Measurements from ENCODE around the gene SPINK1.
"Not testable (repeated sequence)": the region's sequence is repeated elsewhere in the genome, so short reads cannot be mapped to it uniquely, and the experiment has no call there.

The SPINK1 gene

DNA sequence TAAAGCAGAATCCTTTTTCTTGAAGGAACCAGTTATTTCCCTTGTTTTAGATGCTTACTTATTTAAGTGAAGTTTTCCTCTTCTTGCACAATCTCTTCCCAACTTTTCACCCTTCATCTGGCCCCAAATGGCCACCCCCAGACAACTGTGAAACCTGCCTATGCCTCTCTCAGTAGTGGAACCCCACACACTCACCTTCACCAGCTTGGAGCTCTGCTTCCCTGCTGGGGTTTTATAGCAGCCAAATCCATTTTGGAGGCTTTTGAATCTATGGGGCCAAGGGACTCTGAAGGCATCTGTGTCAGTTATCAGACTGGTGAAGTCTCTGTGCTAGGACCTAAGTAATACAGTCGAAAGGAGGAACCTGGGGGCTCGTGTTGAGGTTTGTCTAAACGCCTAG is 22.9 kb upstream of the SPINK1 start:
- DNase-seq, result no peak

DNA sequence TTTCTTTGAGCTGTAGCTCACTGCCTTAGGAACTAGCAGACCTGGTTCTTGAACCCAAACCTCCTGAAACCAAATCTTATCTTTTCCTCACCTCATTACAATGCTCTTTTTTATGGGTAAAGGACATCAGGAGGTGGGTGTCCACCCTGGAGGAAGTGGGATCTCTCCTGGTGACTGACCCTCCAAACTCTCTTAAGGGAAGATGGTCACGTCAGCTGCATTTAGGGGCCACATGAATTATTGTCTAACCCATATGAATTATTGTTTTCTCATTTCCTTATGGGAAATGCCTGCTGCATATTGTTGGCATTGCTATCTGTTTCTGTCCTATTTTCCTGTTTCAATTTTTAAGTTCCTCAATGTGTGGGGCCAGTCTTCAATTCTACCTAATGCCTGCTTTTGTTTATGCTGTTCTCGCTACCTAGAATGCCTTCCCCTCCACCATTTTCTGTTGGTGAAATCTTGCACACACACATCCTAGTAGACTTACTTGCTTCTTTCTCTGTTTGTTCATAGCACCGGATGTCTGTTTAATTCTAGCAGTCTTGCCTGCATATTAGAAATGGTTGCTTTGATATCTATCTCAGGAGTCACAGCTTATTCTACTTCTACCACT is 22.0 kb upstream of the SPINK1 start:
- no peak for DNase-seq

DNA sequence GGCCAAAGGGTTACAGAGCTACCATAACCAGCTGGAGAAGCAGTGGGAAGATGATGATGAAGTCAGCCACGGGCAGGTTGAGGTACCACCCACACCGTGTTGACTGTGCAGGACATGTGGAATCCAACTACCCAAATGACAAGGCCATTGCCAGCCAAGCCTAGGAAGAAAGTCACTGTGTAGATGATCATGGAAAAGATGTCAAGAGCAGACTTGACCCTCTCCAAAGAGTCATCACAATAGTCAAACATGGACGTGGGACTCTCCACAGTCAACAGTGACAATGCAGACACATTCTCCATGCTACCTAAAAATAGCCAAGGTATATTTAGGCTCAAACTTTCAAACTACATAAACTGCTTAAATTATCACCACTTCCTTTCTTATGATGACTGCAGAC is 20.9 kb upstream of the SPINK1 start:
- DNase-seq, result no peak

DNA sequence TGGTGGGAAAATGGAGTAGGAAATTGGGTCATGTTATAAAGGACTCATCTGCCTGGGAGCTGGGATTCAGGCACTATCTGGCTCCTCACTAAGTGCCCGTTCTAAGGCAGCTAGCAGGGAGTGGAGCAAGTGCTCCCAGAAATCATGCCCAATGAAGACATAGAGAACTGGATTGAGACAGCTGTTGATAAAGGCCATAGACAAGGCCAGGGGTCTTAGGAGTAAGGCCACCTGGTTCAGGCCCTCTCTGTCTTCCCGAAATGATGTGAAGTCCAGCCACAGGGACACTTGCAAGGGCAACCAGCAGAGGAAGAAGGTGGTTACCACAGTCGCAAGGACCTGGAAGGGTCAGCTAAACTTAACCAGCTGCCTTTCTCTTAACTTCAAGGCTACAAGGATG is 20.1 kb upstream of the SPINK1 start:
- DNase-seq, result no peak

DNA sequence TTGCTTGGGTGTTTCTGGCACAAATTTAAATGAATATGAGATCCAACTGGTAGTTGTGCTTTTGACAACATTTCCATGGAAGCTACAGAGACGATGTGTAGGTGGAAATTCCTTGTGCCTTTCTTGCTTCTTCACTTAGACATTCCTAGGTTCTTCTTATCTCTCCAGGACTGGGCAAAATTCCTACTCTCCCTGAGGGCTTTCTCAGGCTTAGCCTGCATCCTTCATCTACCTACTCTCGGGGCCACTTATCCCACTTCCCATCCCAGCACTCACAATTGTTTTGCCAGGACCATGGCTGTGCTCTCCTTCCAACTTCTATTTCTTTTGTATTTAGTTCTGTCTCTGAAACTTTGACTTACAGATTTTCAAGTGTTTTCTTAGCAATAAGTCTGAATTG is 17.8 kb upstream of the SPINK1 start:
- no peak for DNase-seq

DNA sequence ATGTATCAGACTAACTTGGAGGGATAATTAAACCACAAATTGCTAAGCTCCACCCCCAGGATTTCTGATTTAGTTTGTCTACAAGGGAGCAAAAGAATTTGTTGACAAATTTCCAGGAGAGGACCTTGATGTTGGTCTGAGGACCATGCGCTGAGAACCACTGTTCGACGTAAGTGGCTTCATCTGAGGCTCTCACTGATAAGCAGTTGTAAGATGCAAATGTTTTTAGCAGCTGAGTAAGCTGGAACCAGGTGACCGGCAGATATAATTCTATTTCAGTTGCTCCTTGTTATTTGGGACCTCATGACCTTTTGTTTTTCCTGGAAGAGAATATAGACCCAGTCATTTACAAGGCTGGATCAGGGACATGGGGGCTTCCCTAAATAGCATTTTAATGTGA is 14.1 kb upstream of the SPINK1 start:
- no peak for DNase-seq

DNA sequence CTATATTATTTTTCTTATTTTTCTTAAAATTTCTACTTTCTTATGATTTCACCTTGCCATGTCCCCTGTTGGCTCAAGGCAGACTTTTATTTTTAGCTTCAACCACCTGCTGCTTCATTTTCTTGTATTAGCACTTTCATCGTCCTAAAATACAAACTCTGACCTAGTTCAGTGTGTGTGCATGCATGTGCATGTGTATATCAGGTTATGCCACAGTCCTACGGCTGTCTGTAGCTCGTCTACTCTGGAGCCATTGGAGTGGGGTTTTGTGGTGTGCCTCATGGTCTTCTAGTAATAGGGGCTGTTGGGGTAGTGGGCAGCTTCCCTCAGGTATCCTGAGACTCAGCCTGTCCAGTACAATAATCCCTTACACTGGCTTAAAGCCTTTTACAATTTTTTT is 13.4 kb upstream of the SPINK1 start:
- DNase-seq, result no peak

DNA sequence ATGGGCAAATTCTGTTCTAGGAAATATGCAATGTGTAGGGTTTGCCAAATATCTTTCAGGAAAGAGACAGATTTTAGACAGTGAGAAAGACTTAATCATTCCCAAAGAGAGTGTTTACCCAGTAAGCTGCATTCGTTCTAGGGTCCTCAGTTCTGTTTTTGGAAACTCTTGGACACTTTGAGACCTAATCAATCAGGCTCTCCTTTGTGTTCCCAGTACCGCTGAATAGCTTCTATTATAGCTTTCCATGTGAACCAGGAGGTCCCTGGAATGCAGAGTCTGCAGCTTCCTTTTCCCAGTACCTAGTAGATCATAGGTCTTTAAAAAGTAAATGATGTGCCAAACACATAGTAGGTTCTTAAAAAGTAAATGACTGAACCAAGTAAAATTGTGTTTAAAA is 11.4 kb upstream of the SPINK1 start:
- no peak for DNase-seq

DNA sequence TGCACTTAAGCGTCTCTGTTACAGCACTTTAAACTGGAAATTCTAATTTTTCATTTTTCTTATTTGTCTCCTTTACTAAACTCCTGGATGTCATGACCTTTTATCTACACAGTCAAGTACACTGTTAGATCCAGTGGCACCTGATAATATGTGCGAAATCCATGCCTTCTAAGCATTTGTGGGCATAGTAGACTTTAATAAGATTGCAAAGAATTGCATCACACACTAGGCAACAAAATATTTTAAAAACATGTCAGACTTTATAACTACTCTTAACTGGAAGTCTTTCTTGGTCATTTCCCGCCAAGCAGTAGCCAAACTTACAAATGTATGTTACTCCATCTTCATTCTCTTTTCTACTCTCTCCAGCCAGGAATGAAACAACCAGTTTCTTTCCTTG is 5.0 kb upstream of the SPINK1 start:
- no peak for DNase-seq

DNA sequence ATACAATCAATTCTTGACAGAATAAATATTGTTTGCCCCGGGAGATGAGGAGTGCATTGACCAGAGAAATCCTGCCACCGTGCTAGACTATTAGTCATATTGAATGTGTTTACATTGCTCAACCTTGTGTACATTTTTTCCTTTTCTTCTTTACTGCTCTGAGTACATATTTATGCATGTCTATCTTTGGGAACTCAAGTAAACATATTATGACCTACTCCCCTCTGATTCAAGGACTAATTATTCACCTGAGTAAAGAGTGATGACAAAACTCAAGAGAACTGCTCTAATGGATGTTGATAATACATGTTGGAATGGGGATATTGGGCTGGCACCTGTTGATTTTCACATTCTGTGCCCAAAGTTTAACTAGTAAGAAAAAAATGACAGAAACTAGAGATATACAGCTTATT is 3.9 kb upstream of the SPINK1 start:
- DNase-seq, result no peak

DNA sequence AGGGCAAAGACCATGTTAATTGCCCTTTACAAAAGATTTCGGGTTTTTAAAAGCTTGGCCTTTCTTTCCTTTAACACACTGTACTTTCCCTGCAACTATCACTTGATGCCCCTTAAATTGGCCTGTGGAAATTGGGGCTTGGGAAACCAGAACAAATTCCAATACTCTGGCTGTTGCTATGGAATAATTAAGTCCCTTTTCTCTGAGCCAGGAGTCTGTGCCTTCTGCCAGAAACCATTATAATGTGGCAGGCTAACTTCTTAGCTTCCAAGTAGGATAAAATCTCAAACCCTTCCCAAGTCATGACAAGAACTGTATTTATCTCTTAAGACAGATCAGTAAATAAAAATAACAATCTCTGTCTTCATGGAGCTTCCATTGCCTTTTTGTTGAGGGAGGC is 1.1 kb upstream of the SPINK1 start:
- DNase-seq, result no peak

DNA sequence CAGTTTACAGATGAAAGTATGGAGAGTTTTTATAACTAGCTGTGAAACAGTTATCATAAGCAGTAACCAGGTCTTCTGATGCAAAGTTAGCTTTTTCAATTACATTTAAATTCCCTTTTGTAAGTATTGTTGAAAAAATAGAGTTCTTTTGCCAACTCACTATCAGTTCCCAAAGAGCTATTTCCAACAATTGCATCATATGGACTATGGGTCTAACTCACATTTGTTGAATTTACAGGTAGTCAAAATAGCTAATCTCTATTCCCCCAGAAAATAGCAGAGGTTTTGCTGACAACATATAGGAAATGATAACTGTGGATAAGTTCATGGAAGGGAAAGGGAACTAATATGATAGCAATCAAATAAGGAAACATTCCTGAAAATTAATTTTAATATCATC is 1.4 kb downstream of the SPINK1 start:
- DNase-seq, result no peak

DNA sequence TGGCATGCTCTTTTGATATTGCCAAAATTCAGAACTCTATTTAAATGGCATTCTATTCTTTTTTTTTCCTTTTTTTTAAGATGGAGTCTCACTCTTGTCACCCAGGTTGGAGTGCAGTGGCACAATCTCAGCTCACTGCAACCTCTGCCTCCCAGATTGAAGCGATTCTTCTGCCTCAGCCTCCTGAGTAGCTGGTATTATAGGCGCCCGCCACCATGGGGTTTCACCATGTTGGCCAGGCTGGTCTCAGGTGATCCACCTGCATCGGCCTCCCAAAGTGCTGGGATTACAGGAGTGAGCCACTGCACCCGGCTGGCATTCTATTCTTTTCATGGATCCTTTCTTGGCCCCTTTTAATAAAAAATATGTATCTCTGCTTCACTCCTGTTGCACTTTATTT is 4.5 kb downstream of the SPINK1 start:
- not testable (repeated sequence) for DNase-seq

DNA sequence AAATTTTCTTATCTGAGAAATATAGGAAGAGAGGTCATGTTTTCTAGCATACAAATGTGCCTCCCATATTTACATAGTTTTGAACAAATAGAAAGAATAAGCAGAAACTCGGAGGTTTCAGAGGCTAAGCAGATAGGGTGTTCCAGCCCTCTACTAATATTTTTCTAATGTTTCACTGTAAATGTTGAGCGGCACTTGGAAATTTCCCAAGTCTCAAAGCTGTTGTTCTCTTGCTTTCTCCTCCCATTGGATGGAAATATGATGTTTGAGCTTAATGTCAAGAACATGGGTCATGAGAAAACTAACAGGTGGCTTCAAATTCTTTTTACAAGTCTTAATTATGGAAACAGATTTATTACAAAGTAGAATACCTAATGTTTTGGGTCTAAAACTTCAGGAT is 5.1 kb downstream of the SPINK1 start:
- no peak for DNase-seq

DNA sequence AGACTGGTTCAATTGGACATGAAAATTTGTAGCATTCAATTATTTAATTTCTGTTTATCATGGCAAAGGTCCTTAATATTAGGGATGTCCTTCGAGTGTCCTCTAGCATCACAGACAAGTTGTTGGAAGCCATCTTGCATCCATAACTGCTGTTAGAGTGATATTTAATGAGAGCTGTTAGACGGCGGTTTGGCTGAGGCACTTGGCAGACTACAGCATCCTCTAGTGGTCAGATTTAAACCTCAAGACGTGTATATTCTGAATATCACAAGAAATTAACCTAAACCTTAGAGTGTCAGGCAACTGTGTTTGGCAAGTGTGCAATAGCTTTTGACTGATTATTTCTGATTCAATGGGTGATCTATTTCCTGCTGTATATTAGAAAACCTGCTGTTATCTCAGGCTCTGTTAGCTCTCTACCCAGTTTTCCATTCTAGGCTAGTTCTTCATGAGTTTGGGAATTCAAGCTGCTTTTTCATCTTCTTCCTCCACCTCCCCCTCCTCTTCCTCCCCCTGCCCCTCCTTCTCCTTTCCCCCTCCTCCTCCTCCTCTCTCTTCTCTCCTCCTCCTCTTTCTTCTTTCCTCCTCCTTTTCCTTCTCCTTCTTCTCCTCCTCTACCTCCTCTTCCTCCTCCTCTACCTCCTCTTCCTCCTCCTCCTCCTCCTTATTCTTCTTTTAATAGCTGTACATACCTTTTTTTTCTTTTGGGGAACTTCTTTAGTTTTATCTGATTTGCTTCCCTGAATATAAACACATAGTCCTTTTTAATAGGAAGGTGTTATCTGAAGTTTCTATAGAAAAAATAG is 8.6 kb downstream of the SPINK1 start:
- DNase-seq, result peak; percentile 10 to 13

DNA sequence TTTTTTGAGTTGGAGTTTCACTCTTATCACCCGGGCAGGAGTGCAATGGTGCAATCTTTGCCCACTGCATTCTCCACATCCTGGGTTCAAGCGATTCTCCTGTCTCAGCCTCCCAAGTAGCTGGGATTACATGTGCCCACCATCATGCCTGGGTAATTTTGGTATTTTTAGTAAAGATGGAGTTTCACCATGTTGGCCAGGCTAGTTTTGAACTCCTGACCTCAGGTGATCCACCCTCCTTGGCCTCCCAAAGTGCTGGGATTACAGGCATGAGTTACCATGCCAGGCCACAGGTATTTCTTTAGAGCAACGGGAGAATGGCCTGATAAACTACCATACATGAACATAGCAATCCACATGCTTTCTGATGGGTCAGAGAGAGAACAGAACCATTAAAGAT is 9.2 kb downstream of the SPINK1 start:
- not testable (repeated sequence) for DNase-seq

DNA sequence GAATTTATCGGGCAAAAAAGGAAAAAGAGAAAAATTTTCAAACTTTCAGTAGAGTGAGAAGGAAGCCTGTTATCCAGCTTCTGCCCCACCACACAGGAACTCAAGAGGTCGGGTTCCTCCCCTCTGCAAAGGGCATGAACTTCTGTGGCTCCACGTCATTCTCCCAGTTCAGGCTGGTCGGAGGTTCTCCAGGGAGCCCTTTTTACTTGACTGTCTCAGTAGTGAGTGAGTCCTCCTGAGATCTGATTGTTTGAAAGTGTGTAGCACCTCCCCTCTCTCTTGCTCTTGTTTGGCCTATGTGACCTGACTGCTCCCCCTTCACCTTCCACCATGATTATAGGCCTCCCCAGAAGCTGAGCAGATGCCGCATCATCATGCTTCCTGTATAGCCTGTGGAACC is 9.7 kb downstream of the SPINK1 start:
- no peak for DNase-seq

DNA sequence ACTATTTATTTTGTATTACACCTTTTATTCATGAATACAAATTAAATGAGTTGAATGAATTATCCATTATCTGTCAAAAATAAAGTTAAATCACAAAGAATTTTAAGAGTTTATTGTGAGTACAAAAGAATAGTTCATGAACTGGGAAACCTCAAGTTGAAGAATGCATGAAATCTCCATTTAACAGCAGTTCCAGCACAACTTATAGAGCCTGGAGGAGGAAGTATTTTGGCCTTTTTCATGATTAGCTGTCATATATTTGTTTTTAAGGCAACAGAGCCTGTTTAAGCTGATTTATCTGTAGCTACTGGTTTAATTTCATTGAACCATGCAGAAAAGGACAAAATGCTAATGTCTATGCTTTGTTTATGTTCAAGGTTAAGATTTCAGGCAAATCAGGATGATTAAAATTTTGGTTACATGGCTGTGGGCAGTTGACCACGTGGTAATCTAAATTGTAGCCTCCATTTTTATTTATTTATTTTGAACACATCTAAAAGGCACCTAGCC is 12.2 kb downstream of the SPINK1 start:
- no peak for DNase-seq

DNA sequence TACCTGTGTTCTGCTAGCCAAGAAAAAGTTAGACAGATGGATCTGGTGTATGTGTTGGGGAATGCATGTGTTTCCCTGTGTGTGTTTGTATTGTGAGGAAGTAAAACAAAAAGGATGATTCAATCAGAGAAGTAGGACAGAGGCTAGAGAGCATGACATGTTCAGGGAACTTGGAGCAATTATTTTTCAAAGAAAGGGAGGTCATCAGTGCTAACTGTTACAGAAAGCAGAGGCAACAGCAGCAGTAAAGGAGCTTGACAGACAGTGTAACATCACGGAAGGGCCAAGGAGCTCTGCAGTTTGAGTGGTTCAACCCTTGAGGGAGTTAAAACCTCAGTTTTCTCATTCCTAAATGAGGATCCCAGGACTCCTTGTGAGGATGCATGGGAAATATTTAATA is 13.2 kb downstream of the SPINK1 start:
- no peak for DNase-seq

DNA sequence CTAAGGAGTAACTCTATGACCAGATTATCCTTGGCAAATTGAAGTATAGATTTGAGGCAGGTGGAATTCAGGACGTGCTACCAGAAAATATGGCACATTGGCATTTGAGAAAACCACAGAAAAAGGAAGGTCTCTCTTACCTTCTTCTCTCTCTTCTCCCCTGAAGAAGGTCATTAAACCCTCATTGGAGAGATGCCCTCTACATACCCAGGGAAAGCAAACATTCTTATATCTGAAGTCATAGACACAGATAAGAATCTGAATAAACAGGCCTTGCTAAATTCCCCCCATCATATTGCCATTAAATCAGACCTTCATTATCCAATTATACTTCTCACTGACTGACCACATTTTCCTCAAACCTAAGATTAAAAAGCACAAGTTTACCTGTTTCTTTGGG is 17.8 kb downstream of the SPINK1 start:
- no peak for DNase-seq

DNA sequence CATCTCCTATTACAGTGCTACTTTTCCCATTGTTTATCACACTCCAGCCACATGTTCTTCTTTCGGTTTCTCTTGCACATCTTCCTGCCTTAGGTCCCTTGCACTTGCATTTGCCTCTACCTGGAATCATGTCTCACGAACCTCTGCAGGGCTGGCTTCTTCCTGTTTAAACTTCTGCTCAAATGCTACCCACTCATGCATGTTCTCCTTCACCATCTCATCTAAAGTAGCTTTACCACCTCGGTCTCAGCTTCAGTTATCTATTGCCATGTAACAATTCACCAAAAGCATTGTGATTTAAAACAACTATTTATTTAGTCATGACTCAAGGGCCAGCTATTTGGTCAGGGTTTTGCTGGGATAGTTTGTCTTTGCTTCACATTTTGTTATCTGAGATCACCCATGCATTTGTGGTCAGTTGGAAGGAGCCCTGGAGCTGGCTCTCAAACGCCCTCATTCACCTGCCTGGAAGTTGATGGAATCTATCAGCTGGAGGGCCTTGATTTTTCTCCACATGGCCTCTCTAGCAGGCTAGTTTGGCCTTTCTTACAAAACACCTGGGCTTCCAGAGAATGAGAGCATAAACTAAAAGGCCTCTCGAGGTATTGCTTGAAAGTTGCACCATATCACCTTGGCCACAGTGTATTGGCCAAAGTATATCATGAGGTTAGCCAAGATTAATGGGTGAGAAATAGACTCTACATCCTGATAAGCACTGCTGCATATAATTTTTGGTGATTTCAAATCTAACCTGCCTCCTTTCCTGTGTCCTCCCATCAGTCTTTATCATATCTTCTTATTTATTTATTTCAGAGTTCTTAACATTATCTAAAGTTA is 21.4 kb downstream of the SPINK1 start:
- no peak for DNase-seq

DNA sequence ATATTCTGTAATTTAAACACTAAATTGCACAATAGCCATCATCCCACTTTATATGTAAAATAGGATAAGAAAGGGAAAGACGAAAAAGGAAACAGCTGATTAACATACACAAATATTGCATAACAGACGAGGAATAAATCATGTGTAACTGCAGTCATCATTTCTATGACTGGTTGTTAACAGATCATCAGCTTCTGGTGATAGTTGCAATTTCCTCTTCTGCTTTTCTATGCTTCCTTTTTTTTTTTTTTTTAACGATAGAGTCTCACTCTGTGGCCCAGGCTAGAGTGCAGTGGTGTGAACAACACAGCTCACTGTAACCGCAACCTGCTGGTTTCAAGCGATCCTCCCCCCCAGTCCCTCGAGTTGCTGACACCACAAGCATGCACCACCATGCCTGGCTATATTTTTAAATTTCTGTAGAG is 26.4 kb downstream of the SPINK1 start:
- peak in 1 of 2 experiments; percentile 2 for DNase-seq

DNA sequence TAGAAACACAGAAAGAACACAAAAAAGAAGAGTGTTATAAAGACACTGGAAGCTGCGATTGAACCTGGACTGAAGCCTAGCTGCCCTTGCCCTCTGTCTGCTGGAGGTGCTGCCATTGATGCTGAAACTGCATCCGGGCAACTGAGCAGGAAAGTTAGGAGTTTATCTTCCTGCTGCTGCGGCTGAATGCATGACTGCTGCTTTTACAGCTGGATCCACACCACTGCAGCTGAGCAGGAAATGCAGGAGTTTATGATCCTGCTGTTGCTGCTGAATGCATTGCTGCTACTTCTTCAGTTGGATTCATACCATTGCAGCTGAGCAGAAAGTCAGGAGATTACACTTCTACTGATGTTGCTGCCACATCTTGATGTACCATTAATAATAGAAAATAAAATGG is 27.1 kb downstream of the SPINK1 start:
- DNase-seq, result no peak

DNA sequence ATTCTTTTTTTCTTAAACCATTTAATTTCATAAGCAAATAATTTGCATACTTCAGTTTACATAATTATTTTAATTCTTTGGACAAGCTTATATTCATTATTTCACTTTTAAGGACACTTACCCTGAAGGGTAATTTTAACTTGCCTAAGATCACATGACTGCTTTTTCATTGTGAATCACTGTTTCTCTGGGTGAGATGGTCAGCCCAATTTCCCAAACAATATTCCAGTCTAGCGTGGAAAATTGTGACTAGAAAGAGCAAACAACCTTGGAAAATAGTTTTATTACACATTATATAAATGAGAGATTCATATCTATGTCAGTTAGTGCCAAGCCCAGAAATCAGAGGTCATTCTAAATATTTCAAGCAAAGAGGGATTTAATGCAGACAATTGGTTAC is 27.5 kb downstream of the SPINK1 start:
- DNase-seq, result no peak

Data from activated CD4-positive, alpha-beta T cell treated with anti-CD3 and anti-CD28 coated beads, Interleukin-2, amount 50 U/mL, for 4 hours (primary cell).